ENCODE results near the gene CXCR4. TPM values are rescaled to one million over a fixed set of nuclear protein-coding genes. Genes with fewer than 3 reads are reported as not detected.

Gene CXCR4
- total RNA-seq, 4 donors from 2014 or later = 3.9 to 10.0 (median 8.3) TPM

DNA sequence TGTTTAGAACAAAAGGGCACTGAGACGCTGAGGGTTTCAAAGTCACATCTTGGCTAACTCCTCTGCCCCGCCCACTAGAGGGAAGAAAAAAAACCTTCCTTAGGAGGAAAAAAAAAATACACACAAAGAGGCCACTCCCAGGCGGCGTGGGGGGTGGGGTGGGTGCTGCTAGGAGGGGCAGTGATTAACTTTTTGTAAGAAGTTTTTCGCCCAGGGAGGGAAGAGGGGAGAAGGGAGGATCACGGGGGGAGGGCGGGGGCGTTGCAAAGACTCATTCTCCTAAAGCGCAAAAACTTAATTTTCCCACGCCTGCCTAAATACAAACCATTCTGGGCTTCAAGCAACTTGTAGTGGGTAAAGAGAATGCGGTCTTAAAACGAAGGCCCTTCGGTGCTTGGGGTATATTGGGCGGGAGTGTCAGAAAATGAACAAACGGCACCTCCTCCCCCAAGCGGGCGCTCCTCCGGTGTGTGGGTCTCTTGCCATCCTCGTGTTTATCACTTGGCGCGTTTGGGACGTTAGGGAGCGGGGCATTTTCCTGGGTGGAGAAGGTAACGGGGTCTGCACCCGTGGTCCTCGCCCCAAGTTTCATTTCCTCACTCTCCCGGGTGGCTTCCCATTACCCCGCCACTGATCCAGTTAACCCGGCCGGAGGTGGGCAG is 1.7 kb downstream of the CXCR4 start:
- intact Hi-C loops (cut with DNase I; ENCODE audit: low total_unique reads) = no loop called here
- H3K4me3 ChIP-seq (ENCODE audit: low read depth, poor library complexity, severe bottlenecking) = peak overlapping the region; percentile 5
- TF ChIP-seq, protein P1, sequence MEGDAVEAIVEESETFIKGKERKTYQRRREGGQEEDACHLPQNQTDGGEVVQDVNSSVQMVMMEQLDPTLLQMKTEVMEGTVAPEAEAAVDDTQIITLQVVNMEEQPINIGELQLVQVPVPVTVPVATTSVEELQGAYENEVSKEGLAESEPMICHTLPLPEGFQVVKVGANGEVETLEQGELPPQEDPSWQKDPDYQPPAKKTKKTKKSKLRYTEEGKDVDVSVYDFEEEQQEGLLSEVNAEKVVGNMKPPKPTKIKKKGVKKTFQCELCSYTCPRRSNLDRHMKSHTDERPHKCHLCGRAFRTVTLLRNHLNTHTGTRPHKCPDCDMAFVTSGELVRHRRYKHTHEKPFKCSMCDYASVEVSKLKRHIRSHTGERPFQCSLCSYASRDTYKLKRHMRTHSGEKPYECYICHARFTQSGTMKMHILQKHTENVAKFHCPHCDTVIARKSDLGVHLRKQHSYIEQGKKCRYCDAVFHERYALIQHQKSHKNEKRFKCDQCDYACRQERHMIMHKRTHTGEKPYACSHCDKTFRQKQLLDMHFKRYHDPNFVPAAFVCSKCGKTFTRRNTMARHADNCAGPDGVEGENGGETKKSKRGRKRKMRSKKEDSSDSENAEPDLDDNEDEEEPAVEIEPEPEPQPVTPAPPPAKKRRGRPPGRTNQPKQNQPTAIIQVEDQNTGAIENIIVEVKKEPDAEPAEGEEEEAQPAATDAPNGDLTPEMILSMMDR (IDR thresholded peaks at IDR 0.05) = no peak
- no peak for TF ChIP-seq POLR2A (IDR thresholded peaks at IDR 0.05)
- WGBS, 2 donors = 1 to 4% methylated on average over 26 to 29 of the region's 30 CpGs
- DNase-seq (ENCODE audit: low spot score in 2 of 2) = peak in 1 of 2 donors; percentile 86

DNA sequence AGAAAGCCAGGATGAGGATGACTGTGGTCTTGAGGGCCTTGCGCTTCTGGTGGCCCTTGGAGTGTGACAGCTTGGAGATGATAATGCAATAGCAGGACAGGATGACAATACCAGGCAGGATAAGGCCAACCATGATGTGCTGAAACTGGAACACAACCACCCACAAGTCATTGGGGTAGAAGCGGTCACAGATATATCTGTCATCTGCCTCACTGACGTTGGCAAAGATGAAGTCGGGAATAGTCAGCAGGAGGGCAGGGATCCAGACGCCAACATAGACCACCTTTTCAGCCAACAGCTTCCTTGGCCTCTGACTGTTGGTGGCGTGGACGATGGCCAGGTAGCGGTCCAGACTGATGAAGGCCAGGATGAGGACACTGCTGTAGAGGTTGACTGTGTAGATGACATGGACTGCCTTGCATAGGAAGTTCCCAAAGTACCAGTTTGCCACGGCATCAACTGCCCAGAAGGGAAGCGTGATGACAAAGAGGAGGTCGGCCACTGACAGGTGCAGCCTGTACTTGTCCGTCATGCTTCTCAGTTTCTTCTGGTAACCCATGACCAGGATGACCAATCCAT is 2.7 kb downstream of the CXCR4 start:
- H3K4me3 ChIP-seq (ENCODE audit: low read depth, poor library complexity, severe bottlenecking) = no peak overlapping the region
- no peak for DNase-seq (ENCODE audit: low spot score in 2 of 2)
- intact Hi-C loops (cut with DNase I; ENCODE audit: low total_unique reads) = no loop called here
- no peak for TF ChIP-seq POLR2A (IDR thresholded peaks at IDR 0.05)
- TF ChIP-seq, protein P1 (IDR thresholded peaks at IDR 0.05) = no peak
- WGBS, 2 donors = 91 to 94% methylated on average over 12 of the region's 12 CpGs

DNA sequence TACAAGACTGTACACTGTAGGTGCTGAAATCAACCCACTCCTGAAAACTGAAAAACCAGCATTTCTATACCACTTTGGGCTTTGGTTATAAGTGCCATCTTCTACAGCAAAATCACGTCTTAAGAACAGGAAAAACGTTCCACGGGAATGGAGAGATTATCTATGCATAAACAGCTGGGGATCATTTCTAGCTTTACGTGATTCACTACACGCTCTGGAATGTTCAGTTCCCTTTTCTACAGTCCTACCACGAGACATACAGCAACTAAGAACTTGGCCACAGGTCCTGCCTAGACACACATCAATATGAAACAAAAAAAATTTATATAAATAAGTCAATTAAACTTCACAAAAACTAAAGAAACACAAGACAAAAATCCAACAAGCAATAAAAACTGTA is 3.6 kb downstream of the CXCR4 start:
- intact Hi-C loops (cut with DNase I; ENCODE audit: low total_unique reads) = no loop called here
- 55 to 71% methylated on average over 6 of the region's 6 CpGs for WGBS, 2 donors
- no peak for DNase-seq (ENCODE audit: low spot score in 2 of 2)
- TF ChIP-seq, protein P1 (IDR thresholded peaks at IDR 0.05) = no peak
- TF ChIP-seq POLR2A (IDR thresholded peaks at IDR 0.05) = no peak
- H3K4me3 ChIP-seq (ENCODE audit: low read depth, poor library complexity, severe bottlenecking) = no peak overlapping the region

DNA sequence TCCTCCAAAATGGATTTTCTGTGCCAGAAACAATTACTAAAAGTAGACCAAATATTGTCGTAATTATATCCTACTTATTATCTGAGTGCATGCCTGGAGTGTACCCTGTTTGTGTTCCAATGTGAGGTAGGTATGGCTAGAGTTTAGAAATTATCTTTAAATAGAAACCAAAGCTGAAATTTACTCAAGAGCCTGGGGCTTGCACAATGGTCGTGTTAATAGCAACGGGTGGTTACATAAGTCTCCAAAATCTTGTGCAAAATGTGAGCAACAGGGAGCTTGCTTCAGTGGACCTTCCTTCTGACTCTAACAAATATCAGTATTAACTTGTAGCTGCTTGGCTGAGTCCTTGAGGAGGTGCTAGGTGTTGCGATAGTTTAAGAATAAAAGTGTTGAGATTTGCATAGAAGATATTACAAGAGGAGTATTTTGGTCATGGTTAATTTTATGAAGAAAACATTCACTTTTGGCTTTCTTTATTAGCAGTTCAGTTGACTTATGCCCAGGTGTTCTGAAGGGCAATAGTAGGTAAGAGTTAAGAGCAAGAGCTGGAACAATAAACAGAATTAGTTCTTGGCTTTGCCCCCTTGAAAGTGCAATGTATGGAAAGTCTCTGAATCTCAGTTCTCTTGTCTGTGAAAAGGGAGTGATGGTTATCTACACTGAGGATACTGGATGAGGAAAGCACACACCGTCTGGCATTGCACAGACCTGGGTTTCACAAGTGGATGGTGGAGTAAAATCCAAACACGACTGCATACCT is 4.6 kb downstream of the CXCR4 start:
- H3K4me3 ChIP-seq (ENCODE audit: low read depth, poor library complexity, severe bottlenecking) = no peak overlapping the region
- intact Hi-C loops (cut with DNase I; ENCODE audit: low total_unique reads) = no loop called here
- TF ChIP-seq POLR2A (IDR thresholded peaks at IDR 0.05) = no peak
- TF ChIP-seq, protein P1 (IDR thresholded peaks at IDR 0.05) = no peak
- no peak for DNase-seq (ENCODE audit: low spot score in 2 of 2)
- 76 to 83% methylated on average over 6 of the region's 6 CpGs for WGBS, 2 donors

DNA sequence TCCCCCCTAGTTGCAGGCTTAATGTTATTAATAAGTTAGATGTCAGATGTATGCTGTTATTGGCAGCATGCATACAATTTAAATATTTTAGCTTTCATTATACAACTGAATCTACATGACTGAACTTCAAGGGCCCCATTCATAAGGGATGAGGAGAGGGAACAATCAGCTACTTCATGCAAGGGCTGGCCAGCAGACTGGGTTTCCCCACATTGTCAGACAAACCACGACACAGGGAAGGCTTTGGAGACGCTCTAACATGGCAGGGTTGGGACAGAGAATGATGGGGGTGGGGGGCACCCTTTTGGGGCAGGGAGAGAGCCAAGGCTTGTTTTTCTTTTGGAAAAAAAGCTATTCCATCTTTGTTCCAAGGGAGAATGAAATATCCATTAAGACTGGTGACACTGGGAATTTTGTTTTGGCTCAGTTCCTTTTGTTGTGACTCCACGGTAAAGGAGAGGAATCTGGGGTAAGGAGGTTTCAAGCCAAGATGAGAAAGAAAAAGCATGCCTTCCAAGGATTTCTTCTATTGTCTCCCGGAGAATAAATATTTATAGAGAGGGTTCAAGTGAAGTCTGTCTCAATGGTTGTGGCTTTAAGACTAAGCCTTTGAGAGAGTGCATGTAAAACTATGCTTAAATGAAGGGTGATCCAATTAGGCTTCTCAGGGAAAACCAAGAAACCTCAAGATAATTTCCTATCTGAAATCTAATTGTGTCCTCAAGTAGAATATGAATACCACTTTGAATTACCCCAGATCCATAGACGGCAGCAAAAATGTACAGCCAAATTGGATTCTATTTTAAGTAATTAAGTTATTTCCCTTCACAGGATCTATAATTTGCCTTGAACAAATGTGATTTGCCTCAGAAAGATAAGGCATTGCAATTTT is 5.4 kb downstream of the CXCR4 start:
- no peak overlapping the region for H3K4me3 ChIP-seq (ENCODE audit: low read depth, poor library complexity, severe bottlenecking)
- 44 to 57% methylated on average over 5 of the region's 5 CpGs for WGBS, 2 donors
- DNase-seq (ENCODE audit: low spot score in 2 of 2) = no peak
- intact Hi-C loops (cut with DNase I; ENCODE audit: low total_unique reads) = no loop called here
- TF ChIP-seq, protein P1 (IDR thresholded peaks at IDR 0.05) = no peak
- no peak for TF ChIP-seq POLR2A (IDR thresholded peaks at IDR 0.05)
